Esophagus squamous epithelium (tissue), 5 donors: ENCODE results near the gene KAT7. TPM values are rescaled to one million over a fixed set of nuclear protein-coding genes. Genes with fewer than 3 reads are reported as not detected.

Experiments
- DNase-seq: peaks from one replicate; lab custom pipeline; 2025; lab: John Stamatoyannopoulos, UW
- H3K27ac ChIP-seq, 4 donors: fragments of 200-600 bp; sonication (generic); one replicate each; pipeline ENCODE4 v1.5.1; 2016 to 2019; ENCODE audit warnings: mild to moderate bottlenecking in 1 of 4
- H3K27me3 ChIP-seq, 4 donors: fragments of 200-600 bp; sonication (generic); 1 replicate in 3 of 4; 2 replicates in 1 of 4; pipeline versions ENCODE4 v1.5.1 to v1.6.0; 2017 to 2021; ENCODE audit warnings: antibody characterized with exemption in 1 of 4
- H3K36me3 ChIP-seq, 3 donors: fragments of 200-600 bp; sonication (generic); one replicate each; pipeline ENCODE4 v1.5.1; 2016 to 2019
- H3K4me1 ChIP-seq, 3 donors: fragments of 200-600 bp; sonication (generic); one replicate each; pipeline ENCODE4 v1.5.1; 2017 to 2019
- H3K4me3 ChIP-seq, 4 donors: fragments of 200-600 bp; sonication (generic); 1 replicate in 3 of 4; 2 replicates in 1 of 4; pipeline ENCODE4 v1.5.1; 2016 to 2019; ENCODE audit warnings: mild to moderate bottlenecking in 2 of 4, moderate library complexity in 1 of 4
- H3K9me3 ChIP-seq, 3 donors: fragments of 200-600 bp; sonication (generic); one replicate each; pipeline ENCODE4 v1.5.1; 2016 to 2019
- CTCF ChIP-seq, 6 experiments: fragments of 450-650 bp in 4 of 6; fragments of 200-600 bp in 2 of 6; sonication (generic) in 2 of 6; IDR thresholded peaks; one replicate each; pipeline ENCODE4 v1.5.1; 2016 to 2019; ENCODE audit warnings: antibody characterized with exemption in 6 of 6, mild to moderate bottlenecking in 4 of 6, moderate library complexity in 4 of 6
- POLR2A ChIP-seq, 4 donors: fragments of 450-650 bp; IDR thresholded peaks; one replicate each; pipeline ENCODE4 v1.6.1; 2017; ENCODE audit warnings: antibody characterized with exemption in 4 of 4, mild to moderate bottlenecking in 4 of 4, moderate library complexity in 3 of 4
- WGBS, 2 donors: methylation state at CpG; one replicate each; pipeline ENCODE4 v1.1.5; 2018; 5-methylcytosine and 5-hydroxymethylcytosine counted together
- intact Hi-C: fragments of 100-400 bp; cut with DNase I; formaldehyde crosslinking; loops from one replicate; pipeline ENCODE4 v1.15.0; 2022
- total RNA-seq, 4 donors: library from RNA; depleted of rRNA; stranded (reverse); fragments of >200 nt; gene quantifications; one replicate each; pipeline ENCODE4 v1.1.0, GENCODE V29; 2016
- donor health status: DM: yes; HTN: yes; CAD: no.

The KAT7 gene
- total RNA-seq, 4 donors from 2014 or later, result 22.6 to 32.6 (median 26.6) TPM

GRCh38 chr17:49862781-49863331, 74.4 kb downstream of the KAT7 start:
- no peaks in the 10 kb centered on the region for H3K36me3 ChIP-seq
- H3K27ac ChIP-seq, result no peak overlapping the region
- no peak for DNase-seq
- H3K4me3 ChIP-seq, result no peak overlapping the region
- intact Hi-C loops, result no loop called here
- peaks cover 0 to 15% (median 0%) of the 10 kb centered on the region in 4 donors for H3K27me3 ChIP-seq
- TF ChIP-seq POLR2A (IDR thresholded peaks at IDR 0.05) (no peak), CTCF (IDR thresholded peaks at IDR 0.05) (no peak)
- no peaks in the 10 kb centered on the region for H3K9me3 ChIP-seq
- H3K4me1 ChIP-seq, result peaks cover 0 to 17% (median 0%) of the 10 kb centered on the region in 3 donors
- WGBS, 2 donors, result 50 to 80% methylated on average over 2 to 4 of the region's 17 CpGs

GRCh38 chr17:49866019-49866380, 77.5 kb downstream of the KAT7 start:
- Histone ChIP-seq H3K36me3 (no peaks in the 10 kb centered on the region), H3K9me3 (no peaks in the 10 kb centered on the region), H3K4me3 (no peak overlapping the region), H3K27me3 (peaks cover 0 to 27% (median 0%) of the 10 kb centered on the region in 4 donors), H3K27ac (no peak overlapping the region), H3K4me1 (peaks cover 0 to 19% (median 3%) of the 10 kb centered on the region in 3 donors)
- no peak for DNase-seq
- intact Hi-C loops, result no loop called here
- 71% methylated on average over 1 of the region's 1 CpG; no CpG with 5 or more reads in 1 of the 2 donors for WGBS, 2 donors
- TF ChIP-seq CTCF (IDR thresholded peaks at IDR 0.05), result no peak
- TF ChIP-seq POLR2A (IDR thresholded peaks at IDR 0.05), result no peak

- H3K36me3 ChIP-seq, result no peaks in the 10 kb centered on the region
- no peak overlapping the region for H3K27ac ChIP-seq
- no peak overlapping the region for H3K4me3 ChIP-seq
- intact Hi-C loops, result no loop called here
- TF ChIP-seq POLR2A (IDR thresholded peaks at IDR 0.05) (no peak), CTCF (IDR thresholded peaks at IDR 0.05) (no peak)
- peaks cover 0 to 22% (median 4%) of the 10 kb centered on the region in 3 donors for H3K4me1 ChIP-seq
- peaks cover 0 to 17% (median 0%) of the 10 kb centered on the region in 4 donors for H3K27me3 ChIP-seq
- 53 to 91% methylated on average over 3 of the region's 3 CpGs for WGBS, 2 donors
- DNase-seq, result no peak
- no peaks in the 10 kb centered on the region for H3K9me3 ChIP-seq
These were observed 78.5 kb downstream of the KAT7 start for GRCh38 chr17:49866882-49867413.

- Histone ChIP-seq H3K4me1 (peaks cover 0 to 17% (median 4%) of the 10 kb centered on the region in 3 donors), H3K9me3 (no peaks in the 10 kb centered on the region), H3K27me3 (peaks cover 0 to 35% (median 0%) of the 10 kb centered on the region in 4 donors), H3K27ac (no peak overlapping the region), H3K36me3 (no peaks in the 10 kb centered on the region), H3K4me3 (no peak overlapping the region)
- no peak for DNase-seq
- 70 to 71% methylated on average over 1 of the region's 1 CpG for WGBS, 2 donors
- TF ChIP-seq POLR2A (IDR thresholded peaks at IDR 0.05) (no peak), CTCF (IDR thresholded peaks at IDR 0.05) (no peak)
- intact Hi-C loops, result no loop called here
These were observed 80.5 kb downstream of the KAT7 start for GRCh38 chr17:49869038-49869374.

GRCh38 chr17:49870298-49870697, 81.8 kb downstream of the KAT7 start:
- WGBS, 2 donors, result 88% methylated on average over 11 of the region's 11 CpGs
- Histone ChIP-seq H3K4me1 (peaks cover 0 to 17% (median 4%) of the 10 kb centered on the region in 3 donors), H3K9me3 (no peaks in the 10 kb centered on the region), H3K27ac (no peak overlapping the region), H3K27me3 (peaks cover 0 to 48% (median 0%) of the 10 kb centered on the region in 4 donors), H3K36me3 (no peaks in the 10 kb centered on the region), H3K4me3 (no peak overlapping the region)
- TF ChIP-seq CTCF (IDR thresholded peaks at IDR 0.05), result no peak
- no peak for TF ChIP-seq POLR2A (IDR thresholded peaks at IDR 0.05)
- intact Hi-C loops, result no loop called here
- no peak for DNase-seq
